Esophagus squamous epithelium (tissue), 4 donors: ENCODE measurements around the gene NANOS2.
A peak's percentile ranks its signal among the peaks of the same experiment; 100 is the strongest.

ENCODE experiments used
- CTCF ChIP-seq, 6 experiments: fragments of 450-650 bp in 4 of 6; fragments of 200-600 bp in 2 of 6; sonication (generic) in 2 of 6; IDR thresholded peaks; one replicate each; pipeline ENCODE4 v1.5.1; 2016 to 2019; ENCODE audit warnings: antibody characterized with exemption in 6 of 6, mild to moderate bottlenecking in 4 of 6, moderate library complexity in 4 of 6
- POLR2A ChIP-seq, 4 donors: fragments of 450-650 bp; IDR thresholded peaks; one replicate each; pipeline ENCODE4 v1.6.1; 2017; ENCODE audit warnings: antibody characterized with exemption in 4 of 4, mild to moderate bottlenecking in 4 of 4, moderate library complexity in 3 of 4

GRCh38 chr19:45927565-45928261 is 13.1 kb upstream of the NANOS2 start:
- TF ChIP-seq POLR2A (IDR thresholded peaks at IDR 0.05) = no peak
- TF ChIP-seq CTCF (IDR thresholded peaks at IDR 0.05) = peak in 1 of 6 experiments; percentile 12
